HG02759 (cell line): ENCODE results near the gene ZNF641.

Experiments
- ATAC-seq: cut with Tn5 transposase; IDR thresholded peaks from one replicate; pipeline ENCODE4 v1.9.1; 2021; ENCODE audit warnings: mild to moderate bottlenecking, moderate library complexity; ENCODE audit not compliant: unreplicated experiment

Gene ZNF641

GRCh38 chr12:48350249-48351021, at the start of gene ZNF641:
ZNF641 (minus strand) TSS chr12:48350919; CDS start chr12:48348090, 2,829 bp downstream.
- peak; percentile 92 for ATAC-seq

- no peak for ATAC-seq
Measured at GRCh38 chr12:48390026-48390425, 39.3 kb upstream of the ZNF641 start.

- no peak for ATAC-seq
Measured at GRCh38 chr12:48389409-48389808, 38.7 kb upstream of the ZNF641 start.

GRCh38 chr12:48388938-48389337, 38.2 kb upstream of the ZNF641 start:
- no peak for ATAC-seq

GRCh38 chr12:48388460-48388859, 37.7 kb upstream of the ZNF641 start:
- ATAC-seq, result no peak

- ATAC-seq, result no peak
Measured at GRCh38 chr12:48380596-48380995, 29.9 kb upstream of the ZNF641 start.

- no peak for ATAC-seq
Measured at GRCh38 chr12:48379794-48380193, 29.1 kb upstream of the ZNF641 start.

- ATAC-seq, result no peak
Measured at GRCh38 chr12:48377646-48378045, 26.9 kb upstream of the ZNF641 start.

GRCh38 chr12:48374164-48374563, 23.4 kb upstream of the ZNF641 start:
- no peak for ATAC-seq

GRCh38 chr12:48366131-48366530, 15.4 kb upstream of the ZNF641 start:
- no peak for ATAC-seq

GRCh38 chr12:48361664-48362339, 11.1 kb upstream of the ZNF641 start:
- no peak for ATAC-seq

- ATAC-seq, result no peak
Measured at GRCh38 chr12:48358937-48359513, 8.3 kb upstream of the ZNF641 start.

- ATAC-seq, result no peak
Measured at GRCh38 chr12:48356041-48356768, 5.5 kb upstream of the ZNF641 start.

- no peak for ATAC-seq
Measured at GRCh38 chr12:48352157-48352760, 1.5 kb upstream of the ZNF641 start.

- peak; percentile 58 for ATAC-seq
Measured at GRCh38 chr12:48351022-48351708, 446 bp upstream of the ZNF641 start.

- no peak for ATAC-seq
Measured at GRCh38 chr12:48349471-48349870, 1.2 kb downstream of the ZNF641 start.

- ATAC-seq, result no peak
Measured at GRCh38 chr12:48342980-48343379, 7.7 kb downstream of the ZNF641 start.

GRCh38 chr12:48340943-48341342, 9.8 kb downstream of the ZNF641 start:
- no peak for ATAC-seq

GRCh38 chr12:48339442-48340117, 11.1 kb downstream of the ZNF641 start:
- ATAC-seq, result no peak

- ATAC-seq, result no peak
Measured at GRCh38 chr12:48336564-48336963, 14.2 kb downstream of the ZNF641 start.
